T47D (cell line): ENCODE data around the gene PWWP2B.
"Not testable (repeated sequence)": the region's sequence is repeated elsewhere in the genome, so short reads cannot be mapped to it uniquely, and the experiment has no call there.

Experiments used
- DNase-seq, 2 experiments: peaks; one replicate each; pipeline versions ENCODE4 v3.0.0 to v3.0.0-alpha.2; 2011 to 2012; ENCODE audit warnings: low read depth in 1 of 2, low spot score in 1 of 2
- JUND ChIP-seq: IDR thresholded peaks from 2 replicates; pipeline ENCODE4 v1.6.1; 2012; ENCODE audit warnings: low read depth
- in situ Hi-C: cut with HindIII; loops from 2 replicates; pipeline ENCODE4 v1.10.0; 2016; ENCODE audit warnings: low sequenced_read_pairs, low pct_unique_long_range_greater_than_20kb

PWWP2B gene

DNA sequence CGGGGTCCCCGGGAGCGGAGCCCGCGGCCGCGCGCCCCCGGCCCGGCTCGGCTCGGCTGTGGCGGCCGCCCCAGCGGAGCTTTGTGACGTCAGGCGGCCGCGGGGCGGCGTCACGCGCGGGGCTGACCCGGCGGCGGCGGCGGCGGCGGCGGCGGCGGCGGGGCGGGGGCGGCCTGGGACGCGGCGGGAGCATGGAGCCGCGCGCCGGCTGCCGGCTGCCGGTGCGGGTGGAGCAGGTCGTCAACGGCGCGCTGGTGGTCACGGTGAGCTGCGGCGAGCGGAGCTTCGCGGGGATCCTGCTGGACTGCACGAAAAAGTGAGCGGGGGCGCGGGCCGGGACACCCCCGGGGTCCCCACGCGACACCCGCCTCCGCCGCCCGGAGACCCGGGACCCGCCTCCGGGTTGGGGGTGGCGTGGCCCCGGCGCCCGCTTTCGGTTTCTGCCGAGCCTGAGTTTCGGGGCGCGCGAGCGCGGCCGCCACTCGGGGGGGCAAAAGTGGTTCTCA, at the start of gene PWWP2B:
Gene PWWP2B, plus strand, starts transcription at position 165 of the 506 bp plus-strand sequence. Its CDS starts 27 bp downstream, at position 192.
- in situ Hi-C loops: no loop called here
- no peak for DNase-seq
- no peak for TF ChIP-seq JUND

DNA sequence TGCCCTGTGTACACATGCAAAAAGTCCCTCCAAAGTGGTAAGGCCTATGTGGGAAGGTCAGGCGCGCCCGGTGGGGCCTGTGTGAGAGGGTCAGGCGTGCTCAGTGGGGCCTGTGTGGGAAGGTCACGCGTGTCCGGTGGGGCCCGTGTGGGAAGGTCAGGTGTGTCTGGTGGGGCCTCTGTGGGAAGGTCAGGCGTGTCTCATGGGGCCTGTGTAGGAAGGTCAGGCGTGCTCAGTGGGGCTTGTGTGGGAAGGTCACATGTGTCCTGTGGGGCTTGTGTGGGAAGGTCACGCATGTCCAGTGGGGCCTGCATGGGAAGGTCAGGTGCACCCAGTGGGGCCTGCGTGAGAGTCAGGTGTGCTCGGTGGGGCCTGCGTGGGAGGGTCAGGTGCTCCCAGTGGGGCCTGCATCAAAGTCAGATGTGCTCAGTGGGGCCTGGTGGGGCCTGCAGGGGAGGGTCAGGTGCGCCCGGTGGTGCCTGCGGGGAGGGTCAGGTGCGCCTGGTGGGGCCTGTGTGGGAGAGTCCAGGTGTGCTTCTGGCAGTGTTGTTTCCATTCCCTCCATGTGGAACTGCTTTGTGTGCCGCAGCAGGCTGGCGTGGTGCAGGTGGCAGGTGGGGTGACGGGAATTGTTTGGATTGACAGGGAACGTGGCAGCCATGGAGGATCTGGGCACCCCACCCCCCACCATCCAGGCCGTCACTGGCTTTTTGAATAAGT, 49.6 kb upstream of the PWWP2B start:
- no peak for TF ChIP-seq JUND
- DNase-seq: no peak
- in situ Hi-C loops: no loop called here

DNA sequence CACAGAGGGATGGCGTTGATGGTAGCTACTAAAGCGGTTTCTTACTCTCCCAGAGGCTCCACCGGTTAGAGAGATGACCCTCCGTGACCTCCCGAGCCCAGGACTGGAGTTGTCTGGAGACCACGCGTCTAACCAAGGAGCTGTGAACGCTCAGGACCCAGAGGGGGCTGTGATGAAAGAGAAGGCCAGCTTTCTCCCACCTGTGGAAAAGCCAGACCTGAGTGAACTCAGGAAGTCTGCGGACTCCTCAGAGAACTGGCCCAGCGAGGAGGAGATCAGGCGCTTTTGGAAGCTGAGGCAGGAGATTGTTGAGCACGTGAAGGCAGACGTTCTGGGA, 49.1 kb upstream of the PWWP2B start:
- TF ChIP-seq JUND: no peak
- in situ Hi-C loops: no loop called here
- no peak for DNase-seq

DNA sequence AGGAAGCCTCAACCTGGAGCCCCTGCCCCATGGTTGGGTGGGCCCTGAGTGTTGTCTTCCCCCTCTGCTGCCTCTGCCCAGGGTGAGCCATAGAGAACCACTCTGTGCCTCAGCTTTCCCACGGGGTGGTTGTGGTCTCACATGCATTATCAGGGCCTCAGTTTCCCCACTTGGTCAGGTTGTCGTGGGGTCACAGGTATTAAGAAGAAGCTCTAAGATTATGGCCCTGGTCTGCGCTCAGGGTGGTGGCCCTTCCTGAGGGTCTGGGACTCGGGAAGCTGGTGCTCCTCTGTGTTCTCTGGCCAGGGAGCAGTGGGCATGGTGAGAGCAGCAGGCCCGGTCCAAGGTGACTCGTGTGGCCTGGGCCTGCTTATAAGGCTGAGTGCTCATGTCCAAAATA, 47.2 kb upstream of the PWWP2B start:
- in situ Hi-C loops: no loop called here
- no peak for TF ChIP-seq JUND
- no peak for DNase-seq

DNA sequence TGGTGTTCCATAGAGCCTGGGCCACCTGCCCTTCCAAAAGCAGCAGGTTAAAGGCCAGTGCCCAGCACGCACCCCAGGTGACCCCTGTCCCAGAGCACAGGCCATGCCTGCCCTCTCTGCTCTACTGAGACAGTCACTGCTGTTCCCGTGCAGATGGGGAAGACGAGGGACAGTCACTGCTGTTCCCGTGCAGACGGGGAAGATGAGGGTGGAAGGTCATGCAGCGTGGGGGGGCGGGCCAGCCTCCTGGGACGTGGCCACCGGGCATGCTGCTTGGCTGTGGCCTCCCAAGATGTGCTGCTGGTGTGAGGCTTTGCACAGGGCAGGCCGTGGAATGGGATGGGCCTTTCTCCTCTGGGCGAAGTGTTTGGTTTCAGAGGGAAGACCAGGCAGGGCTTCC, 46.6 kb upstream of the PWWP2B start:
- no peak for DNase-seq
- no peak for TF ChIP-seq JUND
- in situ Hi-C loops: no loop called here

DNA sequence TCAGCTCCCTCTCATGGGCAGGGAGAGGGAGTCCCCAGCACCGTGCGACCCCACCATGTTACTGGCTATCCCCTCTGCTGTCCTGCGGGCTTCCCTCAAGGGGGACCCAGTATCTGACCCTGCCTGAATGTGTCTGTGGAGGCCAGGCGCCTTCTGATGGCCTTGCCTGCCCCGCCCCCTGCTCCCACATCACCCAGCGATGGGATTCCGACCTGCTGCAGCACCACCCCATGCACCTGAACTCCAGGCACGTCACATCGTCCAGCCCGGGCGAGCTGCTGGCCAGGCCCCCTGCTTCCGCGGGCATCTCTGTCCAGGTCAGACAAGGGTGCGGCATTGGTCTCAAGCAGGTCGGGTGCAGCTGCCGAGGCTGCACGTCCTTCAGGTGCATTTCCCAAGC, 46.1 kb upstream of the PWWP2B start:
- in situ Hi-C loops: no loop called here
- no peak for TF ChIP-seq JUND
- no peak for DNase-seq

DNA sequence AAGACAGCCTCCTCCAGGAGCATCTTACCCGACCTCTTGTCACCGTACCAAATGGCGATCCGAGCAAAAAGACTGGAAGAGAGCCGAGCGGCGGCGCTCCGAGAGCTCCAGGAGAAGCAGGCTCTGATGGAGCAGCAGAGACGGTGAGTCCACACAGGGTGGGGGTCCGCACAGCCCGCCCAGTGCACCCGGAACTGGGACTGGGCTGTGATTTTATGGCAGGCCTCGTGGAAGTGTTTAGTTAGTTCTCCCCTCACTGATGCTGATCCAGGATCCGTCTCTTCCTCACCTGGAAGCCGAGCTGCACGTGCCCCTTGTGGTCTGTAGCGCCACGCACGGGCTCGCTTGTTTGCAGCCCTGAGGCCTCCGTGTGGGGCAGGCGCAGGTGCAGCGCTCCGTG, 45.4 kb upstream of the PWWP2B start:
- TF ChIP-seq JUND: no peak
- in situ Hi-C loops: no loop called here
- no peak for DNase-seq

DNA sequence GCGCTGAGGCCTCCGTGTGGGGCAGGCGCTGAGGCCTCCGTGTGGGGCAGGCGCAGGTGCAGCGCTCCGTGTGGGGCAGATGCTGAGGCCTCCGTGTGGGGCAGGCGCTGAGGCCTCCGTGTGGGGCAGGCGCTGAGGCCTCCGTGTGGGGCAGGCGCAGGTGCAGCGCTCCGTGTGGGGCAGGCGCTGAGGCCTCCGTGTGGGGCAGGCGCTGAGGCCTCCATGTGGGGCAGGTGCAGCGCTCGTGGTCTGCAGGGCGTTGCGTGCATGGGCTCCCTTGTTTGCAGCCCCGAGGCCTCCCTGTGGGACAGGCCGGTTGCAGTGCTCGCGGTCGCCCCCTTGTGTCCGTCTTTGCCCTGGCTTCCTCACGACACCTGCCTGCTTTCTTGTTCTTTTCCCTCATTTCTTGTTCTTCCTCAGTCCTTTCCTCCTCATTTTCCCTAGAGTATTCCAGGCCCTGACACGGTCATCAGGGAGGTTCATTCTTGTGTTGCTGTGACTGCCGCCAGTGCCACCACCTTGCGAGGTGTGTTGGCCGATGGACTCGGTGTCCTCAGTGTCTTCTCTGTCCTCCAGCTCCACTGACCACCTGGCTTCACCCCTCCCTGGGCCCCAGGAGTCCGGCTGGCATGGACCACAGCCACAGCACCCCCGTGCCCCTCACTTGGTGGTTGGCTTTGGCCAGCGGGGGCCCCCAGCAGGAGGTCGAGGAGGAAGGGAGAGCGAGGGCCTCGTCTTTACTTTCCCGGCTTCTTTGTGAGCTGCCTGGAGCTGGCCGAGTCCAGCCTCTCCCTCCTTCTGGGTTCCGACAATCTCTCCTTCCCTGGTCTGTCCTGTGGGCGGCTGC, 44.3 kb upstream of the PWWP2B start:
- peak; percentile 55 to 85 for DNase-seq

DNA sequence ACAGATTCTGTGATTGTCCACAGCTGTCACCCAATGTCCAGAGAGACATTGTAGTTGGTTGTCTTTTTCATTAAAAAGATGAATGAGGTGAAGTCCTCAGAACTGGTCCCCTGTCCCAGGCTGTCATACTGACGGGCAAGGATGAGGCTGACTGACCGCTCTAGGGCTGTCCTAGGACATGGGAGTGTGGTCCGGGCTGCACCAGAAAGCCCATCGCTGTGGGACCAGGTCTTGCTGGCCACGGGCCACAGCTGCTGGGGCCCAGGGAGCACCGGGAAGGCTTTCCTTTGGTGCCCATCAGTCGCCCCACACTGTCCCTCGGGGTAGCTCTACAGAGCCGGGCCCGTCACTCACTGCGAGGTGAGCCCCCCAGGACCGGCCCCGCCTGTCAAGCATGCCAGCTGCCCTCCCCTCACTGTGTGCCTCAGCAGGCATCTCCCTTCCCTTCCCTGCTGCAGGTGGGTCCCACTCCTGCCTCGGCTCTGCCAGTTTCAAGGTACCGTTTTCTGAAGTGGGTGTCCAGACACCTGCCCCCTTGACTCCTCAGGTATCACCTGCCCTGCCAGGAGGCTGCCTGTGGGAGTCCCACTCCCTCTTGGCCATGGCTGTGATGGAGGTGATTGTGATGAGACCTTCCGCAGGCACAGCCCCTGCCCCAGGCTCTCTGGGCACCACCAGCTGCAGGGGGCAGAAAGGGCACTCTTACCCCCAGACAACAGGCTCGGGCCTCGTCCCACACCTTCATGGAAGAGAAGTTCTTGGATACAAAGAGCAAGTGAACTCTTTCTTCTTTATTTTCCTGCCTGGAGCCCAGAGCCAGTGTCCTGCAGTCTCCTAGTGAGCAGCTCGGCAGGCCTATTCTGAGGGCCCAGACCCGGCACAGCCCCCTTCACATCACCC, 43.3 kb upstream of the PWWP2B start:
- no peak for TF ChIP-seq JUND
- in situ Hi-C loops: no loop called here
- DNase-seq: no peak

More for the DNA sequence above, 44.3 kb upstream of the PWWP2B start:
- in situ Hi-C loops: not testable (repeated sequence)

DNA sequence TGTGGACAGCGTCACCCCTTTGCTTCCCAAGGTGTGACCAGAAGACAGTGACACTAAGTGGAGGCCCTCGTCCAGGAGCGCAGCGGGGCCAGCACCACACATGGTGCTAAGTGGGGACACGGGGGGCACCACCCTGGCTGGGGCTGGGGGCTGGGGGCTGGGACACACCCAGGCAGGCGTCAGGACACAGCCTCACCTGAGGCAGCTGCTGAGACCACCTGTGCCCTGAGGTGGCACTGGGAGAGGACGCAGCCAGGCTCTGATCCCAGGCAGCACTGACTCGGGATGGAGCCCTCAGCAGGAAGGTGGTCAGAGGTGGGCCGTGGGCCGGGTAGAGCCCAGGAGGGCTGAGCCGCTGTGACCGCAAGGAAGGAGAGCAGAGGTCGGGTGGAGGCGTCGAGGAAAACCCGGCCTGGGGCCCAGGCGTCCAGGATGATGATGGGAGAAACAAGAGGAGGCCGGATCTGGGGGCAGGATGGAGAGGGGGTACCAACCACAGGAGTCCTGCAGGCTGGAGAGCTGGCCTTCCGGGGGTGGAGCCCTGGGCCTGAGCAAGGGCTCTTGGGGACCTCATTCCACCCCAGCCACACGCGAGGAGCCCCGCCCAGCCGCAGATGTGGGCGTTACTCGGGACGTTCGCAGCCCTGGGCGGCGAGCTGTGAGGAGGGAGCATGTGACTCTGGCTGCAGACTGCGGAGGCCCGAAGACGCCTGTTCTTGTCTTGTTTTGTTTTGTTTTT, 42.5 kb upstream of the PWWP2B start:
- no peak for DNase-seq
- no peak for TF ChIP-seq JUND
- in situ Hi-C loops: no loop called here

DNA sequence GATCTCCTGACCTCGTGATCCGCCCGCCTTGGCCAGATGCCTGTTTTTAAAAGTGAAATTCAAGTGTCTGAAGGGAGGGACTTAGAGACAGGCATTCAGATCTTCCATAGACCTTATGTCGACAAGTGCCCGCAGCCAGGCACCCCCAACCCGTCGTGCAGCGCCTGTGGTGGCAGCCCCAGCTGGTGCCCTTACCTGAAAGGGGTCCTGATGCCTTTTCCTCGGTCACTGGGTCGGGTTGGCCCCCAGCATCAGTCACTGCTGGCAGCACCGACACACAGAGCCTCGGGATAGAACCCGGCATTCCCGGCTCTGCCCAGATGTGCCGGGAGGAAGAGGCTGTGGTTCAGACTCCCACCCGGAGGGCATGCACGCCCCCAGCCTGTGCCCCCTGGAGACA, 41.7 kb upstream of the PWWP2B start:
- no peak for TF ChIP-seq JUND
- DNase-seq: no peak

DNA sequence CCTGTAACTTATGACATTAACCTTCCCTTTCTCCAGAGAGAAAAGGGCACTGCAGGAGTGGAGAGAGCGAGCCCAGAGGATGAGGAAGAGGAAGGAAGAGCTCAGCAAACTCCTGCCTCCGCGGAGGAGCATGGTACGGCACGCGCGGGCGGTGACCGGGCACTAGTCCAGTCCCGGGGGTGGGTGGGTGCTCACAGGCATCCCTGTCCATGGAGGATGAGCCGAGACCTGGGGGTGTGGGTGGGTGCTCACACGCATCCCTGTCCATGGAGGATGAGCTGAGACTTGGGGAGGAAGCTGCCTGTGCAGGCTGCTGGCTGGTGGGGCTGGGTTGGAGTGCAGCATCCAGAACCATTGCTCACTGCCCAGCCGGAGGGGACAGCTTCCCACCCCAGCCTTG, 41.2 kb upstream of the PWWP2B start:
- no peak for DNase-seq
- in situ Hi-C loops: no loop called here
- TF ChIP-seq JUND: no peak

More for the DNA sequence above, 41.7 kb upstream of the PWWP2B start:
- in situ Hi-C loops: no loop called here
